Activated naive CD8-positive, alpha-beta T cell treated with anti-CD3 and anti-CD28 coated beads, Interleukin-2, amount 50 U/mL, for 24 hours (primary cell): ENCODE data around the gene FGF12.
"Not testable (repeated sequence)": the region's sequence is repeated elsewhere in the genome, so short reads cannot be mapped to it uniquely, and the experiment has no call there.

Experiments
- ATAC-seq: fragments of 150-1000 bp; cut with Tn5 transposase; one replicate; pipeline ENCODE4 v1.10.0; 2021
- DNase-seq: peaks from one replicate; pipeline ENCODE4 v3.0.0; 2021
- H3K27ac Mint-ChIP-seq: one replicate; pipeline ENCODE4 v1.8.0; 2021; ENCODE audit warnings: mild to moderate bottlenecking, mixed read lengths
- H3K27me3 Mint-ChIP-seq: one replicate; pipeline ENCODE4 v1.8.0; 2021; ENCODE audit warnings: mixed read lengths
- H3K36me3 Mint-ChIP-seq: one replicate; pipeline ENCODE4 v1.8.0; 2021; ENCODE audit warnings: low read depth, mixed read lengths
- H3K4me1 Mint-ChIP-seq: one replicate; pipeline ENCODE4 v1.8.0; 2021; ENCODE audit warnings: mixed read lengths
- H3K4me3 Mint-ChIP-seq: one replicate; pipeline ENCODE4 v1.8.0; 2021; ENCODE audit warnings: mild to moderate bottlenecking, moderate library complexity, mixed read lengths
- H3K9me3 Mint-ChIP-seq: one replicate; pipeline ENCODE4 v1.8.0; 2021; ENCODE audit warnings: mixed read lengths

FGF12 gene

GRCh38 chr3:192715126-192715525 is 12.2 kb downstream of the FGF12 start:
- H3K4me3 Mint-ChIP-seq = no peak overlapping the region
- peaks cover 8% of the 10 kb centered on the region for H3K9me3 Mint-ChIP-seq
- ATAC-seq (no peak), DNase-seq (no peak)
- no peak overlapping the region for H3K27ac Mint-ChIP-seq
- no peaks in the 10 kb centered on the region for H3K36me3 Mint-ChIP-seq
- H3K27me3 Mint-ChIP-seq = no peaks in the 10 kb centered on the region
- H3K4me1 Mint-ChIP-seq = no peaks in the 10 kb centered on the region

GRCh38 chr3:192711126-192711525 is 16.2 kb downstream of the FGF12 start:
- not testable (repeated sequence) for H3K36me3 Mint-ChIP-seq, H3K9me3 Mint-ChIP-seq, H3K27me3 Mint-ChIP-seq, DNase-seq, H3K27ac Mint-ChIP-seq, H3K4me1 Mint-ChIP-seq, ATAC-seq, H3K4me3 Mint-ChIP-seq

GRCh38 chr3:192710366-192710765 is 17.0 kb downstream of the FGF12 start:
- Mint-ChIP-seq H3K9me3 (peaks cover 8% of the 10 kb centered on the region), H3K27me3 (peaks cover 2% of the 10 kb centered on the region), H3K4me3 (no peak overlapping the region), H3K4me1 (no peaks in the 10 kb centered on the region), H3K27ac (no peak overlapping the region), H3K36me3 (no peaks in the 10 kb centered on the region)
- ATAC-seq = no peak
- DNase-seq = no peak

- H3K36me3 Mint-ChIP-seq = no peaks in the 10 kb centered on the region
- H3K4me1 Mint-ChIP-seq = no peaks in the 10 kb centered on the region
- H3K27me3 Mint-ChIP-seq = peaks cover 2% of the 10 kb centered on the region
- no peak for ATAC-seq
- DNase-seq = no peak
- H3K4me3 Mint-ChIP-seq = no peak overlapping the region
- peaks cover 4% of the 10 kb centered on the region for H3K9me3 Mint-ChIP-seq
- H3K27ac Mint-ChIP-seq = no peak overlapping the region
These were observed 21.1 kb downstream of the FGF12 start for GRCh38 chr3:192706272-192706671.

- H3K9me3 Mint-ChIP-seq = no peaks in the 10 kb centered on the region
- ATAC-seq (no peak), DNase-seq (no peak)
- H3K4me3 Mint-ChIP-seq = no peak overlapping the region
- H3K27ac Mint-ChIP-seq = no peak overlapping the region
- no peaks in the 10 kb centered on the region for H3K4me1 Mint-ChIP-seq
- H3K36me3 Mint-ChIP-seq = no peaks in the 10 kb centered on the region
- peaks cover 2% of the 10 kb centered on the region for H3K27me3 Mint-ChIP-seq
These were observed 26.5 kb downstream of the FGF12 start for GRCh38 chr3:192700885-192701284.

- Mint-ChIP-seq H3K36me3 (no peaks in the 10 kb centered on the region), H3K4me1 (no peaks in the 10 kb centered on the region), H3K27me3 (peaks cover 2% of the 10 kb centered on the region), H3K9me3 (no peaks in the 10 kb centered on the region), H3K27ac (no peak overlapping the region), H3K4me3 (no peak overlapping the region)
- no peak for DNase-seq
- no peak for ATAC-seq
These were observed 30.3 kb downstream of the FGF12 start for GRCh38 chr3:192696943-192697587.

- Mint-ChIP-seq H3K36me3 (no peaks in the 10 kb centered on the region), H3K4me3 (no peak overlapping the region), H3K9me3 (peaks cover 4% of the 10 kb centered on the region), H3K27me3 (peaks cover 3% of the 10 kb centered on the region), H3K4me1 (no peaks in the 10 kb centered on the region), H3K27ac (no peak overlapping the region)
- no peak for ATAC-seq
- DNase-seq = no peak
These were observed 39.7 kb downstream of the FGF12 start for GRCh38 chr3:192687488-192688152.

- Mint-ChIP-seq H3K36me3 (no peaks in the 10 kb centered on the region), H3K4me1 (no peaks in the 10 kb centered on the region), H3K9me3 (peaks cover 4% of the 10 kb centered on the region), H3K4me3 (no peak overlapping the region), H3K27me3 (peaks cover 3% of the 10 kb centered on the region), H3K27ac (no peak overlapping the region)
- ATAC-seq = no peak
- no peak for DNase-seq
These were observed 41.5 kb downstream of the FGF12 start for GRCh38 chr3:192685801-192686200.

- Mint-ChIP-seq H3K27ac (no peak overlapping the region), H3K4me1 (no peaks in the 10 kb centered on the region), H3K4me3 (no peak overlapping the region), H3K27me3 (peaks cover 3% of the 10 kb centered on the region), H3K9me3 (no peaks in the 10 kb centered on the region), H3K36me3 (no peaks in the 10 kb centered on the region)
- ATAC-seq (no peak), DNase-seq (no peak)
These were observed 43.2 kb downstream of the FGF12 start for GRCh38 chr3:192684151-192684550.

- peak; percentile 13 for DNase-seq
- Mint-ChIP-seq H3K27me3 (peaks cover 13% of the 10 kb centered on the region), H3K36me3 (peaks cover 2% of the 10 kb centered on the region), H3K9me3 (peaks cover 10% of the 10 kb centered on the region), H3K4me3 (peak overlapping the region; percentile 27), H3K4me1 (peaks cover 21% of the 10 kb centered on the region), H3K27ac (peak overlapping the region; percentile 96)
- peak; percentile 80 for ATAC-seq
These were observed 51.2 kb downstream of the FGF12 start for GRCh38 chr3:192675958-192676649.

- Mint-ChIP-seq H3K27me3 (peaks cover 2% of the 10 kb centered on the region), H3K9me3 (no peaks in the 10 kb centered on the region), H3K4me3 (no peak overlapping the region), H3K4me1 (no peaks in the 10 kb centered on the region), H3K27ac (no peak overlapping the region), H3K36me3 (no peaks in the 10 kb centered on the region)
- ATAC-seq (no peak), DNase-seq (no peak)
These were observed 71.7 kb downstream of the FGF12 start for GRCh38 chr3:192655628-192656027.

GRCh38 chr3:192655040-192655439 is 72.3 kb downstream of the FGF12 start:
- Mint-ChIP-seq H3K27ac (no peak overlapping the region), H3K9me3 (no peaks in the 10 kb centered on the region), H3K27me3 (peaks cover 2% of the 10 kb centered on the region), H3K4me1 (no peaks in the 10 kb centered on the region), H3K4me3 (no peak overlapping the region), H3K36me3 (no peaks in the 10 kb centered on the region)
- DNase-seq (no peak), ATAC-seq (no peak)

GRCh38 chr3:192653862-192654261 is 73.5 kb downstream of the FGF12 start:
- ATAC-seq = no peak
- H3K4me1 Mint-ChIP-seq = no peaks in the 10 kb centered on the region
- no peak for DNase-seq
- H3K36me3 Mint-ChIP-seq = no peaks in the 10 kb centered on the region
- no peak overlapping the region for H3K27ac Mint-ChIP-seq
- no peak overlapping the region for H3K4me3 Mint-ChIP-seq
- peaks cover 2% of the 10 kb centered on the region for H3K27me3 Mint-ChIP-seq
- no peaks in the 10 kb centered on the region for H3K9me3 Mint-ChIP-seq

GRCh38 chr3:192652727-192653126 is 74.6 kb downstream of the FGF12 start:
- H3K9me3 Mint-ChIP-seq = no peaks in the 10 kb centered on the region
- no peak overlapping the region for H3K27ac Mint-ChIP-seq
- no peaks in the 10 kb centered on the region for H3K4me1 Mint-ChIP-seq
- no peaks in the 10 kb centered on the region for H3K36me3 Mint-ChIP-seq
- DNase-seq (no peak), ATAC-seq (no peak)
- H3K4me3 Mint-ChIP-seq = no peak overlapping the region
- peaks cover 2% of the 10 kb centered on the region for H3K27me3 Mint-ChIP-seq

- H3K27ac Mint-ChIP-seq = no peak overlapping the region
- H3K9me3 Mint-ChIP-seq = no peaks in the 10 kb centered on the region
- ATAC-seq (no peak), DNase-seq (no peak)
- no peaks in the 10 kb centered on the region for H3K36me3 Mint-ChIP-seq
- no peak overlapping the region for H3K4me3 Mint-ChIP-seq
- peaks cover 2% of the 10 kb centered on the region for H3K27me3 Mint-ChIP-seq
- H3K4me1 Mint-ChIP-seq = no peaks in the 10 kb centered on the region
These were observed 75.4 kb downstream of the FGF12 start for GRCh38 chr3:192651836-192652512.
